ENCODE data around the gene C19orf47.
"Not testable (repeated sequence)": the region's sequence is repeated elsewhere in the genome, so short reads cannot be mapped to it uniquely, and the experiment has no call there.

Gene C19orf47

DNA sequence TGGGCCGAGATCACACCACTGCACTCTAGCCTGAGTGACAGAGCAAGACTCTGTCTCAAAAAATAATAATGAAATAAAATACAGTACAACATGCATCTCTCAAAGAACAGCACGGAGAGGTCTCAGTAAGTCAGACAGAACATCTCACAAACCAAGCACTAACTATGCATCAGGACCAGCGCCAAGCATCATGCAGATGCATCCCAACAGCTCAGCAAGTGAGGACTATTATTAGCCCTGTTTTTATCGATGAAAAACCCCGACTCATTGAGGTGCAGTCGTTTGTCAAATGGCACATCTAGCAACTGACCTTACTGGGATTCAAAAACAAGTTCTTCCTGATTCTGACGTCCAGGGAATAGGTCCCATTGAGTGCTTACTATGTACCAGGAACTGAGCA is 3.8 kb downstream of the C19orf47 start:
- no peak for DNase-seq

DNA sequence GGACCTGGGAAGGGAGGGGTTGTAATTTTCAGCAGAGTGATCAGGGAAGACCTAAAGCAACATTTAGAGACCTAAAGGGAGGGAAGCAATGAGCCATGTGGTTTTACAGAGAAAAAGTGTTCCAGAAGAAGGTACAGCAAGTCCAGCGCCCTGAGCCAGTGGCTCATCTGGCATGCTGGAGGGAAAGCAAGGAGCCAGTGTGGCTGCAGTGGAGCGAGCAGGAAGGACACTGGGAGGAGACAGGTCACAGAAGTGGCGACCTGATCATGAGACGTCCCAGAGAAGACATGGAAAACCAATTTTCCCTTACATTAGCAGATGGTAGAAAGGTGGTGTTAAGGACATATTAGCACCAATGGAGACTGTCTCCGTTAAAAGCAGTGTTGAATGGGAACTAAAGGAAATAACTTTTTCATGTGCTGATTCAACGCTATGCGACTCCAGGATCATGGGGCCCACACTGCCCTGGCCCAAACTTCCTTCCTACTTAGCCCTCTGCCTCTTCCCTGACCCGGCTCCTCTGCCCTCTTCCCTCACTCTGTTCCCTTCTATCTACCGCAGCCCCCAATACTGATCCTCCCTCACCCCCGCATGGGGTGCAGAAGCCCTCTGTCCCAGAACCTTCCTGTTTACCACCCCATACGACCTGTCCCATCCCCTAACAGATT is 5.4 kb downstream of the C19orf47 start:
- DNase-seq: no peak

DNA sequence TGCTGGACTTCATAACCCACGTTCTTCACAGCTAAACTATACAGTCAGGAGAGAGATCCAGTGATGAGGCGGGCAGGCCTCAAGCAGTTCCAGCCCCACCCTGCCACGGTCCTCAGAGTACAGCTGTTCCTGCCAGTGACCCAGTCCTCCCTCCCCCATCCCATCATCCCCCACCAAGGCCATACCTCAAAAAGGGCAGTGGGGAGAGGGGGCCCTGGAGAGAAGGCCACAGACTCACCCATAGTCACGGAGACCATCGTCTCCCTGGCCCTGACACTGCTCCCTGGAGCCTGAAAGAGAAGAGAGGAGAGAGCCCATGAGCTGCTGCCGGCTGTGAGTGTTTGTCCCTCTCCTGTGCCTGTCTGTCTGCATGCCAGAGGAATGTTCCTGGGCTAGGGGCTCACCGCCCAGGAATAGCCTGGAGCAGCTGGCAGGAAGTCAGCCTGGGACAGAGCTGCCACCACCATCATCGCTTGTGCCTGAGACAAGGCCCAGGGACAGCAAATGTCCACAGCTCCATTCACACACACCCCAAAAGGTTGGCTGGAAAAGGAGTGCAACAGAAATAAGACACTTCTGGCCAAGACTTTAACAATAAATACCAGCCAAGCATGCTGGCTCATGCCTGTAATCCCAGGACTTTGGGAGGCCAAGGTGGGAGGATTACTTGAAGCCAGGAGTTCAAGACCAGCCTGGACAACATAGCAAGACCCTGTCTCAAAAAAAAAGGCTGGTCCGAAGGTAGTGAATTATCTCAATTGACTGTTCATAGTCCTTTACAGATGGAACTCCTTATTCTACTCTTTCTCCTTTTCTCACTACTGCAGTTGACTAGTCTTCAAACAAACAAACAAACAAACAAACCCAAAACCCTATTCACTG is 6.4 kb downstream of the C19orf47 start:
- DNase-seq: no peak

DNA sequence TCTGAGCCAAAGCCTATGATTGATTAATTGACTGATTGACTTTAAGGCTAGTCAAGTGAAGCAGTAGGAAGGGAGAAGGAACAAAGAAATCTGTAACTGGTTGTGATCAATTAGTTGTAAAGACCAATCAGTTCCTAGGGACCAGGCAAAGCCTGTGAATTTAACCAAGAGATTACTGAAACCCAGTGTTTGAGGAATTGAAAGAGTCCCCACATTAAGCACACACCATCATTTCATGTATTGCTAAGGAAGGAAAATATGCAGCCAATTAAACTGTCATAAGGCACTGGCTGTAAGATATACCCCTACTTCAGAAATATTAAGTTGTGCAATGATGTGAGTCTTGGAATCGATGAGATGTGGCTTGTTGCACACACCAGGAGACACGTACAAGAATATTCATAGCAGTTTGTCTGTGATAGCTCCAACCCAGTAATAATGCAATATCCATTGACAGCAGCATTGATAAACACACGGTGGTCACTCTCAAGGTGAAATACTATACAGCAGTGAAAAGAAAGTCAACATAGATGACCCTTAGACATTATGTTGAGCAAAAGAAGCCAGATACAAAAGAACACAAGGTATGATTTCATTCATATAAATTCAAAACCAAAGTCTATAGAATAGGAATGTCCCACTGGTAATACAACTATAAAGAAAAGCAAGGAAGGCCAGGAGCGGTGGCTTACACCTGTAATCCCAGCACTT is 9.0 kb downstream of the C19orf47 start:
- DNase-seq: no peak

DNA sequence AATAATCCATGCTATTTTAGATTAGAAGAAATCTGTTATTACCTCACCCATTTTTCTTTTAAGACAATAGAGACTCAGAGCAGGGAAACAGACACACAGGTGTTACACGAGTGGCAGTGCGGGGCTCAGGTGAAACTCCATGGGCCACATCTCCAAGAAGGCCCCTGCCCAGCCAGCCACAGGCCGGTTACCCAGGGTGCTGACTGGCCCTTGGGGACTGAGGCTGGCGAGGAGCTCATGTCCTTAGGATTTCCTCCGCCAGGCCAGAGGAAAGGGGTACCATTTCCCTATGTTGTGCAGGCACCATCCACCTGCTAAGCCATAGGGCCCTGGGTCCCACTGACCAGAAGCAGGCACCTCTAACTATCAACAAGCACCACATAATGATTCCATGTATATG is 10.6 kb downstream of the C19orf47 start:
- DNase-seq: no peak

DNA sequence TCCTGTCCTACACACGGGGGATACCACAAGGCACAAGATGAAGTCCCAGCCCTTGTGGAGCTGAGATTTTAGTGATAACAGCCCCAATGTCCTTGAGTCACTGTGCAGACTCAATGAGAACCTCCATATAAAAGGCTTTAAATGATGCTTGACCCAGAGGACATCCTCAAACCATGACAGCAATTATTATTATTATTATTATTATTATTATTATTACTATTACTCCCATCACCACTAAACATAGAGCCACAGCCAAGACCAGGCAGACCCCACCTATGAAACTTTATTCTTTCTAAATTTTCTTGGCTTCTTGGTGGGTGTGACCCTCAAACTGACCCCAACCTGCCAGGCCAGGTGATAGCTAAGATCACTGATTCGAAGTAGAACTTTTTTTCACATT is 11.1 kb downstream of the C19orf47 start:
- no peak for DNase-seq

DNA sequence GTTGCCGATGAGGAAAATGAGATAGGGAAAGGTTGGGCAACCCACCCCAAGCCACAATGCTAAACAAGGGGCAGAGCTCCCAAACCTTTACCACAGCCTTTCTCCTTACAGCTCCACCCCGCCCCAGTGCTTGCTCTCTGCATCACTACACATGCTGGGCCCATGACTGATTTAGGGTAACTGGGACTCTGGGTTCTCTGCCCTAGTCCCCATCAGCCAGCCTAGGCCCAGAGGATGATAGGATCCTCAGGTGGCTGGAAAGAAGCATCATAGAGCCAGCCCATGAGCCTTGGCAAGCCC is 11.6 kb downstream of the C19orf47 start:
- no peak for DNase-seq

DNA sequence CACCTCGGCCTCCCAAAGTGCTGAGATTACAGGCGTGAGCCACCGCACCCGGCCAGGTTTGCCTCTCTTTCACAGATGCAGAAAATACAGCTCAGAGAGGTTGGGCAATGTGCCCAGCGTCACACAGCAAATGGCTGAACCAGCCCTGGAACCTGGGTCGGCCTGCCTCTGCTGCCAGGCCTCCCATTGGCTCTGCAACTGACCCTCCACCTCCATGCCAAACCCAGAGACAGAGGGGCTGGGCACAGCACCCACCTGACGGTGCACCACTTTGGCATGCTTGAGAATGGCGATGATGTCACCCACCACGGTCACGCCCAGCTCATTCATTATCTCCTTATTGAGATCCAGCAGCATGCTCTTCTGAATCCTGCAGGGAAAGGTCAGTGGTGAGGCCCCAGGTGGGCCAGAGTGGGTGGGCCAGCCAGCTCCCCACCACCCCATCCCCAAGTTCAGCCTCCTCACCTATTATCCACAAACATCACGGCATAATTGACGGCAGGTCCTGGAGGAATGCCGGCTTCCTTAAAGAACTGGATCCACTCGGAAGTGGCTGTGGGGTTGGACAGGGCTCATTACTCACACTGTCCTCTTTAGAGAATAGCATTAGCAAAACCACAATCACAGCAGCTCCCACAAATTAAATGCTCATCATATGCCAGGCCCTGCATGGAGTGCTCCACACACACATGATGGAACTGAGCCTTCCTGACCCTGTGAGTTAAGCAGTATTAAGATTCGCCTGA is 12.2 kb downstream of the C19orf47 start:
- DNase-seq: no peak

DNA sequence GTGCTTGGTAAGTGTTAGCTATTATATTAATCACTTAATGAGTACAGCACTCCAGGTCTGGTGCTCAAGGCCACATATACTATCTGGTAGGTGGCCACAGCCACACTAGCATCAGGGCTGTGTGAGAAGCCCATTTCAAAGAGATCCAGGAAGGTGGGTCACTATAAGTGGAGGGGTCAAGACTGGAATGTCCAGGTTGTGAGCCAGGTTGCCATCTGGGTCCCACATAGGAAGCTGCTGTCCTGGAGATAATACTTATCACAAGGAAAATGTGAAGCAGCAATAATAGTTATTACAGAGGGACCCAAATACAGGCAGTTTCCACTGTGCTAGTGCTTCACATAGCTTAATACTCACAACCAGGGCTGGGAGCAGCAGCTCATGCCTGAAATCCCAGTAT is 13.1 kb downstream of the C19orf47 start:
- no peak for DNase-seq

DNA sequence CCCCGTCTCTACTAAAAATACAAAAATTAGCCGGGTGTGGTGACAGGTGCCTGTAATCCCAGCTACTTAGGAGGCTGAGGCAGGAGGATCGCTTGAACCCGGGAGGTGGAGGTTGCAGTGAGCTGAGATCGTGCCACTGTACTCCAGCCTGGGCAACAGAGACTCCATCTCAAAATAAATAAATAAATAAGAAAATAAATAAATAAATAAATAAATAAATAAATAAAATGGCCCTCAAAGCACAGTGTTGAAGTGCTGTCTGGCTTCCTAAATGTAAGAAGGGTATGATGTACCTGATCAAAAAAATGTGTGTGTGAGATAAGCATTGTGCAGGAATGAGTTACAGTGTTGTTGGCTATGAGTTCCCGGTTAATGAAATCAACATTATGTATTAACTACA is 15.1 kb downstream of the C19orf47 start:
- not testable (repeated sequence) for DNase-seq

DNA sequence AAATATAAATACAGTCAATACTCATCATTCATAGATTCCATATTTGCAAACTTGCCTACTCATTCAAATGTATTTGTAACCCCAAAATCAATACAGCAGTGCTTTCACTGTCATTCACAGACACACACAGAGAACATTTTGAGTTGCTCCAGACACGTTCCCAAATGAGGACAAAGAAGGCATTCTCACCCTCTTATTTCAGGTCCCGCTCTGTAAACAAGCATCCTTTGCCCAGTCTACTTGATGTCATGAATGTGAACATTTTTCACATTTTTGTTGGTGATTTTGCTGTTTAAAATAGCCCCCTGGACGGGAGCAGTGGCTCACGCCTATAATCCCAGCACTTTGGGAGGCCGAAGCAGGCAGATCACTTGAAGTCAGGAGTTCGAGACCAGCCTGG is 15.5 kb downstream of the C19orf47 start:
- DNase-seq: no peak

DNA sequence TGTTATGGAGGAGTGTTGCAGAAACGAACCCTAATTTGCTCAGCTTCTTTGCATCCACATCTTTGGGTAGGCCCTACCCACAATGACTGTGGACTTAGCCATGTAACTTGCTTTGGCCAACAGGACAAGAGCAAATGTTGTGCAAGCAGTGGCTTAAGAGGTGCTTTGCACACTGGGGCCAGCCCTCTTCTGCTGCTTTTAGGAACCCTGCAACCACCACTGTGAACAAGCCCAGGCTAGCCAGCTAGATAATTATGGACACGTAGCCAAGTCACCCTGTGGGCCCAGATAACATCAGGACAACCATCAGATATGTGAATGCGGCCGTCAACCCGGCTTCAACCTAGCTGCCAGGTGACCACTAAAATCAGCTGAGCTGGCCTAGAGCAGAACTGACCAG is 17.1 kb downstream of the C19orf47 start:
- no peak for DNase-seq

DNA sequence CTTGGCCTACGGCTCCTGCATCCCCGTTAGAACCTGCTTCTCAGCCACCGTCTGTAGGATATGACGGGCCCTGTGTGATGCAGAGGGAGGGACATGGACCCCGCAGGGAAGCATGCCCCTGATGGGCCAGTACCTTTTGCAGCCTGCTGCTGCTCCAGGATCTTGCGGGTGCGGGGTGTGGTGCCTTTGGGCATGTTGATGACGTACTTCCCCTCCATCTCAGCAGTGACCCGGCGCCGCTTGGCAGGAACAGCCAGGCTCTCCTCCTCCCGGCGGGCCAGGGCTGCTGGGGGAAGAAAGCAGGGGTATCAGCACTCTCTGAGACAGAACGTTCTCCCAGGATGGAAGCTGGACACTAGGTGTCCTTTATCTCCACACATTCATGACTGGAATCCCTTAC is 22.0 kb downstream of the C19orf47 start:
- DNase-seq: no peak

DNA sequence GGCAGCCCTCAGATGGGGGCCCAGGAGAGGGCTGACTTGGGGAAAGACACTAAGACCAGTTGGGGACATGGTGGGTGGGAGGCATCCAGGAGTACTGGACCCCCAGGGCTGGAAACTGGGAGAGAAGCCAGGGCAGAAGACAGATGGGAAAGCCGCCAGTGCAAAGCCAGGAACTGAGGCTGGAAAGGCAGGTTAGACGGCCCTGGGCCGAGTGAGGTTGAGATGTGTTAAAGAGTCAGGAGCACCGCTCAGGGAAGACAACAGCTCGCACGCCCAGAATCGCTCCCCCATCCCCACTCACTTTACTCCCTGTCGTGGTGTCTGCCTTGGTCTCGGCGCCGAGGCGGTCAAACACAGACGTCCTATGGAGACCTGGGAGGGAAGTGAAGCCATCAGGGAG is 24.5 kb downstream of the C19orf47 start:
- no peak for DNase-seq

DNA sequence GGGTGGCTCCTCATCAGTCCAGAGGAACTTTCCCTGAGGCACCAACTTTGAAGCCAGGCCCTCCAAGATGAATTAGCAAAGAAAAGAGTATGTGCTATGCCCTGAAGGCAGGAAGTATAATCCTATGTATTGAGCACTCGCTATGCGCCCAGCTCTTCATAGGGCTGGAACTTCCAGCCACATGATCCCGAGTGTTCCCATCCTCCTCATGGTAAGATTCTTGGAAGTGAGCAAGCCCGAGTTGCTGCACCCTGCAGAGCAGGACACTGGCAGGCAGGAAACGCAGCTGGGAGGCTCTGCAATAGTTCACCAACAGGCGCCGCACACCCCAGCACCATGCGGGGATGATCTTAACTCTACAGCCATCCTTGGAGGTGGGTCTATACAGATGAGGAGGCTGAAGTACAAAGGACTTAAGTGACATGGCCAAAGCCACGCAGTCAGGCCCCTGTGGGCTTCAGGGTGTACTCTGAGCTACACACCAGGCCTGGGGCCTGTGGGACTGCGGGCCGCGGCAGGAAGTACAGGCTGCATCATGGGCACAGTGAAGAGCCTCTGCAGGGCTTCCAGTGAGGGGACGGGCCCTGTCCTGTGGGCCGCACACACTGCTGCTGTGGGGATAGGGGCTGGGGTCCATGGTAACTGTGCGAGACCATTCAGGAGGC is 25.1 kb downstream of the C19orf47 start:
- no peak for DNase-seq

DNA sequence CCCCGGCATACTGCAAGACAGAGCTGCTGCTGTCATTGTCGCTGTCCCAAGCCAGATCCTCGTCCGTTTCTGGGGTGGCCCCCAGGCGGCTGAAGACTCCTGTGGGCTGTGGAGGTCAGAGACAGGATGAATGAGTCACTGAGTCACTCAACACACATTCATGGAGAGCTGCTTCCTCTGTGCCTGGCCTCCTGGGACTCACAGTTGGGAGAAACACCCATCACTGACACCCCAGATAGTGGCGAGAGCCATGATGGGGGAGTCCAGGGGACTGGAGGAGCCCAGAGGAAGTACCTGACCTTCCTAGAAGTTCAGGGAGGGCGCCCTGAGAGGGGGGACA is 26.0 kb downstream of the C19orf47 start:
- no peak for DNase-seq

DNA sequence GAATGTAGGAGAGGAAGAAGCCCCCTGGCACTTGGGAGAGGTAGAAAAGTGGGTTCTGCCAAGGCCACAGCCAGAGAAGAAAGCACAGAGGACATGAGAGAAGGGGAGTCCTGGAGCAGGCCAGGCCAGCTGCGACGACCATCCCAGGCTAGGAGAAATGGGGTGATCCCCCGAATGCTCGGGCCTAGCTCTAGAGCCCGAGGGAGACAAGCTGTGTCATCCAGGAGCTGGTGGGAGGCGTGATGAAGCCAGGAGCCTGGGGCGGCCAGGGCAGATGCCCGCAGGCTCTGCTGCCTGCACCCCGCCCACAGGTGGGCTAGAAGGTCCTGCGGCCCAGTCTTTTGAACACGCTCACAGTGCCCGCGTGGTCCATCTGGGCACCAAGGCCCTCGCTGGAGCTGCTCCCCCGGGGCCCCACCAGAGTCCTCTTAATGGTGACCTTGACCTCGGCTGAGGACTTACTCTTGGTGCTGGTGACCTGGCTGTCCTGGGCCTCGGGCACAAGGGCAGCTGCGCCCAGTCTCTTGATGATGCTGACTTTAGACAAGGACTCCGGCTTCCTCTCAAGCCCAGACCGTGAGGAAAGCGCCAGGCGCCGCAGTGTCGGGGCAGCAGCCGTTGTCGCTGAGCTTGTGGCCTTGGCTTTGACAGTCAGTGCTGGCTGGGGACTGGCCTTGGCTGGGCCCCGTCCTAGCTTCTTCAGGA is 26.5 kb downstream of the C19orf47 start:
- DNase-seq: no peak

DNA sequence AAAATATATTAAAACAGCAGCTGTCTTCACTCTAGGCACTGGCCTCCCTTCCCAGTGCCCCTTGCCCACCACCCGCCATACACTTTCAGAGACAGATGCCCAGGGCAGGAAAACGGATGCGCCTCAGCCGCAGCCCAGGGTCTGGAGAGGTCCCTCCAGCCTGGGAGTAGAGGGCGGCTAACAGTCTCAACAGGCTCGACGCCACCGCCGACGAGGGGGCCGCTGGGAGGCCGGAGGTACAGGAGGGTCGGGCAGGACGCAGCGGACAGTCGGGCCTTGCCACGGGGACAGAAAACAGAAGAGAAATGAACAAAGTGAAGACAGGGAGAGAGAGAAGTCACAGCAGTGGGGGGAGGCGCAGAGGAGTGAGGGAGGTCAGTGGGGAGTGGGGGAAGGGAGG is 27.1 kb downstream of the C19orf47 start:
- DNase-seq: no peak

DNA sequence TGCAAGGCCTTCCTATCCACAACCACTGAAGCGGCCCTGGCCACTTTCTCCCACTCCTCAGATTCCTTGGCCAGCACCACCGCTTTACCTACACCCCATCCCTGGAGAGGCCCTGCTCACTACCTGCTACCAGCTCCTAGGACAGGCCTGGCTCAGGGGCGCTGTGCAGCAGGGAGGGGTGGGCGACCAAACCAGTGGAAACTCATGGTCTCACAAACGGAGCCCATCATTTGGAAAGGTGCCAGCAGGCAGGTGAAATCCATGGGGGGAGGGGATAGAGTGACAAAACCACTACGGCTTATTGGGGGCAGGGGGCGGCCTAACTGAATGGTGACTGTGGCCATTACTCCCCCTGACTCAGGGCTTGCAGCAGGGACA is 27.6 kb downstream of the C19orf47 start:
- no peak for DNase-seq

DNA sequence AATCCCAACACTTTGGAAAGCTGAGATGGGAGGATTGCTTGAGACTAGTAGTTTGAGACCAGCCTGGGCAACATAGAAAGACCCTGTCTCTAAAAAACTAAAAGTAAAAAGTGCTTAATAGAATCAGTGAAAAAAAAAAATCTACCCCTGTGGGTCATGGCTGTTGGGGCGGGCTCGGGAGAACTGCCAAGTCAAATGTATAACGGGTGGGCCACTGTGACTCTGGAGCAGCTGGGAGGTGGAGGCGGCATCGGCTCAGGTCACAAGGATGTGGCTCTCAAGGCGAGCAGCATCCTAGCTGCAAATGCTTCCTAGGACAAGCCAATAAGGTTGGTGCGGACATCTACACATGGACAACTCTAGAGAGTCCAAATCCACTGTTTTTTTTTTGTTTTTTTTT is 30.9 kb downstream of the C19orf47 start:
- DNase-seq: no peak

DNA sequence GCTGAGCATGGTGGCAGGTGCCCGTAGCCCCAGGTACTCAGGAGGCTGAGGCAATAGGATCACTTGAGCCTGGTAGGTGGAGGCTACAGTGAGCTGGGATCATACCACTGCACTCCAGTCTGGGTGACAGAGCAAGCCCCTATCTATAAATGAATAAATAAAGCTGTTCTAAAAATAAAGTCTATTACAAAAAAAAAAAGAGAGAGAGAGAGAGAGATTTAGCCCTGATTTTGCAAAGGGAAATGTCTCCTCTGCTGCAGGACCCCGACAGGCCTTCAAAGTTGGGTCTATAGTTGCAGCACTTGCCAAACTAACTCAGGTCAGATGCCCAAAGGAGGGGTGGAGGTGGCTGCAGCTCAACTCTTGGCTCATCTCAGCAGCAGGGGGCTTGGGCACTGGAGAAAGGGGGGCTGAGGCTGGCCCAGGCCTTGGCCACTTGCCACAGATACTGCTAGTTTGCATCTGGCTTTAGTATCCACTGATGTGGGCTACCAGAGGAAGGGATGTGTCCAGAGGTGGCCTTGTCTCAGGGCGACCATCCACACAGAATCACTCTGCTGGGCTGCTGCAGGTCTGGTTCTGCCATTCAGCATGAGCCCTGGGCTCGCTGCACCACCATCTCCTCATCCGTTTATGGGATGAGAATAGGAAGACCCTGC is 32.3 kb downstream of the C19orf47 start:
- no peak for DNase-seq

DNA sequence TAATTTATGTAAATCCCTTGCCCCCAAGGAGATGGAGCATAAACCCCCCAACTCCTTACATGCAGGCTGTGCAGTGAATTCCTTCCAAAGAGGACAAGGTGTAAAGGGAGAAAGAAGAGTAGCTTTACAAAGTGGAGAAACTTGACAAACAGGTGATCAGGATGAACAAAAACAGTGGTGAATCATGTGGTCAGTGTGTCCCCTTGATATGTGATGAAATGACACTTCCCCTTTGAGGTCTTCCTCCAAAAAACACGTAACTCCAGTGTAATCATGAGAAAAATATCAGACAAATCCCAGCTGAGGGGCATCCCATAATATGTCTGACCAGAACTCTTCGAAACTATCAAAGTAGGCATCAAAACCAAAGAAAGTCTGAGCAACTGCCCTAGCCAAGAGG is 33.5 kb downstream of the C19orf47 start:
- DNase-seq: no peak
